Subcutaneous adipose tissue (tissue), 4 donors: ENCODE results near the gene RTTN. TPM values are rescaled to one million over a fixed set of nuclear protein-coding genes. Genes with fewer than 3 reads are reported as not detected.

ENCODE experiments used
- total RNA-seq, 4 donors: library from RNA; depleted of rRNA; stranded (reverse); fragments of >200 nt; gene quantifications; one replicate each; pipeline ENCODE4 v1.1.0, GENCODE V29; 2016
- TF ChIP-seq, protein P1 (sequence below): fragments of 450-650 bp; IDR thresholded peaks from one replicate; pipeline ENCODE4 v1.5.1; 2016; ENCODE audit warnings: low read depth, mild to moderate bottlenecking, control low read depth, antibody characterized with exemption, moderate library complexity

RTTN gene
- total RNA-seq, 4 donors from 2014 or later, result 13.1 to 24.1 (median 19.9) TPM

DNA sequence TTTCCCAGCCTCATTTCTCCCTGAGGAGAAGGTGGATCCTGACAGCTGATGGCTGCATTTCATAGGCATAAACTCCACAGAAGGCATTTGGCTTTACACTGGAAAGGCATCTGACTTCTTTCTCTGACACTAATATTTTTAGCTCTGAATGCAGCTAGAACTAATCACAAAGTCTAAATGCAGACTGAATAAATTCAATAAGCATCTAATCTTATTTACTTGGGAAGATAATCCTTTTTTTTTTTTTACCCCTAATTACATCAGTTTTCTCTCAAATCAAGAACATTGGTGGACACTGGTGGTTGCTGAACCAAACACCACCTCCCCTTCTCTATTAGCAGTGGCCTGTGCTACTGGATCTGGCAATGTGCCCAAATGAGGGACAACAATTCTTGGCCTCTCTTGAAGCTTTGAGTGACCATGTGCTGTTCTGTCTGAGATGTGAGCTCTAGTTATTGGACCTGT is 206.9 kb downstream of the RTTN start:
- TF ChIP-seq, protein P1, sequence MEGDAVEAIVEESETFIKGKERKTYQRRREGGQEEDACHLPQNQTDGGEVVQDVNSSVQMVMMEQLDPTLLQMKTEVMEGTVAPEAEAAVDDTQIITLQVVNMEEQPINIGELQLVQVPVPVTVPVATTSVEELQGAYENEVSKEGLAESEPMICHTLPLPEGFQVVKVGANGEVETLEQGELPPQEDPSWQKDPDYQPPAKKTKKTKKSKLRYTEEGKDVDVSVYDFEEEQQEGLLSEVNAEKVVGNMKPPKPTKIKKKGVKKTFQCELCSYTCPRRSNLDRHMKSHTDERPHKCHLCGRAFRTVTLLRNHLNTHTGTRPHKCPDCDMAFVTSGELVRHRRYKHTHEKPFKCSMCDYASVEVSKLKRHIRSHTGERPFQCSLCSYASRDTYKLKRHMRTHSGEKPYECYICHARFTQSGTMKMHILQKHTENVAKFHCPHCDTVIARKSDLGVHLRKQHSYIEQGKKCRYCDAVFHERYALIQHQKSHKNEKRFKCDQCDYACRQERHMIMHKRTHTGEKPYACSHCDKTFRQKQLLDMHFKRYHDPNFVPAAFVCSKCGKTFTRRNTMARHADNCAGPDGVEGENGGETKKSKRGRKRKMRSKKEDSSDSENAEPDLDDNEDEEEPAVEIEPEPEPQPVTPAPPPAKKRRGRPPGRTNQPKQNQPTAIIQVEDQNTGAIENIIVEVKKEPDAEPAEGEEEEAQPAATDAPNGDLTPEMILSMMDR, result no peak

DNA sequence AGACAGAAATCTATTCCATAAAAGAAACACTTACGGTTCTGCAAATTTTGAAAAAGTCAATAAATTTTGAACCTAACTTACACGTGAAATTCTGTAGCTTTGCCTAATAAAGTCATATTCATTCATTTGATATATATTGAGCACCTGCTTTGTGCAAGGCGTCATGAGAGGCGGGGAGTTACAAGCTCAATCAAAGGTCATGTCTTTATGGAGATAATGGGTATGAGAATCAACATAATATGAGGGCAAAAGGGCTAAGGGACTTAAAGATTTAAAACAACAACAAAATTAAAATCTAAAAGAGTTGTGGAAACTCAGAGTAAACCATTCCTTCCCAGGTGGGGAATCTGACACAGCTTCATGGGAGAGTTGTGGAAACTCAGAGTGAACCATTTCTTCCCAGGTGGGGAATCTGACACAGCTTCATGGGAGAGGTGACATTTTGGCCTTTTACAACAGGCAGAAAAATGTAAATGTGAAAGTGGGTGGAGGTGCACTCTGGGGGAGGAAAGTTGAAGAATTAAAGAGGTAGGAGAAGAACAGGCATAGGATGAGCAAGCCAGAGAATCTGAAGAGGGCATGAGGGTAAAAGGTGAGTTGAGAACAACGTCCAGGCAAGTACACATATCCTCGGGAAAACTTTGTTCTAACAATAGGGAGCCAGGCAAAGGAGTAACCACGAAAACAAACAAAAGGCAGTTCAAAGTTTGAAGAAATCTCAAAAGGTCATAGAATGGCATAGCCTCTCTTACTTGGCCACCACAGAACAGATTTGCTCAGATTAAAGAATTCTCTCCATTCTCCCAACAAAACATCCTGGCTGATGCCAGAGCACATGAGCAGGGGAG is 208.3 kb downstream of the RTTN start:
- TF ChIP-seq, protein P1, result no peak

DNA sequence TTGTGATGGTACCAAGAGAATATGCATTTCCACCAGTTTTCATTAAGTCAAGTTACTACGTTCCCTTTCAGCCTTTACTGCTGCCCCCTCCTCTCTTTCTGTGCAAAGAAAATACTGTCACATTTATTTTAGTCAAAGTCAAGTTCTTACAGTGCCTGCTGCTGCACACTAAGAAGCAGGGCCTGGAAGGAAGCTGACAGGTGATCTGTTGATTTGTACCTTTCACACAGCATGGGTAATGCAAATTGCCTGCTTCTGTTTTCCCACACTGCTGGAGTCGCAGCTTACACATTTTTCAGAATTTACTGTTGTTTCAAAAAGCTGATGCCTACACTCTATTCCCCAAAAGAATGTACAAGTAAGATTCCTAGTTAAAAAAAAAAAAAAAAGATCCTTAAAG is 209.1 kb downstream of the RTTN start:
- TF ChIP-seq, protein P1, result no peak

DNA sequence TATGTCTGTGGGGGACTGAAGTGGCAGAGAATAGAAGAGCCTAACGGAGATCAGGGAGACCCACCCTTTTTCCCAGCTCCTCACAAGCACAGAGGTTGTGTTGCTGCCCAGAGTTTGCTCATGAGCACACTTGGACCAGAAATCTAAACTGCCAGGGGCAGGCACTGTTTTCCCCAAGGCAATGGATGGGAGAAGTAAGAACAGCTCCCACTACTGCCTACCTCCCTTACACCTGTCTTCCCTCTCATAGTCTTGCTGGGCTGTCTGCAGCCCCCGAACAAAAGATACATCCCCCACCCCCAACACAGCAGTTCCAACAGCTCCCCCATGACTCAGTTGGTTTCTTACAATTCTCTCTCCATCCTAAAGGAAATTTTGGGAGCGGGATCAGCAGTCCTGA is 209.7 kb downstream of the RTTN start:
- TF ChIP-seq, protein P1, result no peak

DNA sequence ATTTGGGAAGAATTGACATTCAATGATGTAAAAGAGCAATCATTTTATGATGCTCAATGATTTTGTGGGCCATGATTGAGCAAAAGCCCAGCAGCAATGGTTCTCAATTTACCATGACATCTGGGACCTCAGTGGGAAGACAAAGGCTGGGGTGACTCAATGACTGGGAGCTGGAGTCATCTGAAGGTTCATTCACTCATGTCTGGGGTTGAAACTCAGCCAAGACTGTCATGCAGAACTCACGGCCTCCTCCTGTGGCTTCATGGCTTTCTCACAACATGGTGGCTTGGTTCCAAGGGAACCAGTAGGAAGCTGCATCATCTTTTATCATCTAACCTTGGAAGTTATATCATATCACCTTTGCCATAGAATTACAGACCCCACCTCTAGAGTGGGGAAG is 212.7 kb downstream of the RTTN start:
- TF ChIP-seq, protein P1, result no peak

DNA sequence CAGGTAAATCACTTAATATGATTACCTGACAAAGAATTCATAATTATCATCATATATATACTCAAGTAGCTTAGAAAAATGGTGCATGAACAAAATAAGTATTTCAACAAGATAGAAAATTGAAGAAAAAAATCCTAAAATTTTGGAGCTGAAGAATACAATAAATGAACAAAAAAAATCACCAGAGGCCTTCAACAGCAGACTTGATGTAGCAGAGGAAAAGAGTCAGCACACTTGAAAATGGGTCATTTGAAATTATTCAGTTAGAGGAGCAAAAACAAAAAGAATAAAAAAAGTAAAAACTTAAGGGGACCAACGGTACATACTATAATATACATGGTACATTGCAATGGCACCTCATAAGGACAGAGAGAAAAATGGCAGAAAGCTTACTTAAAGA is 217.6 kb downstream of the RTTN start:
- TF ChIP-seq, protein P1, result no peak

DNA sequence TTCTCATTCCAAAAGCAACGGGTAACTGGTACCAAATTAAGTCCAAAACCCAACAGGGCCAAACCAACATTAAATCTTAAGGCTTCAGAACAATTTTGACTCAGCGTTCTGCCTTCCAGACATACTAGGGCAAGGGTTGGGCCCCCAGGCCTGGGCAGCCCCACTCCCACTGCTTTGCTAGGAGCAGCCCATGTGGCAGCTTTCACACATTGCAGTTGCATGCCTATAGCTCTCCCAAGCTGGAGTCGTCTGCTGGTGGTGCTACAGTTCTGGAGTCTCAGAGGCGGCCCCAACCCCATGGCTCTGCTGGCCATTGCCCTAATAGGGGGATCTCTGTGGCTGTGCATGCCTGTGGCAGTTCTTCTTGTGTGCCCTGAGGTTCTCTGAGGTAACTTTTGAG is 220.2 kb downstream of the RTTN start:
- TF ChIP-seq, protein P1, result no peak
